ENCODE results near the gene FUT2. TPM values are rescaled to one million over a fixed set of nuclear protein-coding genes. Genes with fewer than 3 reads are reported as not detected.
A peak's percentile ranks its signal among the peaks of the same experiment; 100 is the strongest.

Gene FUT2
- total and polyA plus RNA-seq, 2 of the 13 experiments (the other 11 are each of a cell fraction or from before 2014, with no cell fraction given), result 0.07 TPM; not detected in 1

DNA sequence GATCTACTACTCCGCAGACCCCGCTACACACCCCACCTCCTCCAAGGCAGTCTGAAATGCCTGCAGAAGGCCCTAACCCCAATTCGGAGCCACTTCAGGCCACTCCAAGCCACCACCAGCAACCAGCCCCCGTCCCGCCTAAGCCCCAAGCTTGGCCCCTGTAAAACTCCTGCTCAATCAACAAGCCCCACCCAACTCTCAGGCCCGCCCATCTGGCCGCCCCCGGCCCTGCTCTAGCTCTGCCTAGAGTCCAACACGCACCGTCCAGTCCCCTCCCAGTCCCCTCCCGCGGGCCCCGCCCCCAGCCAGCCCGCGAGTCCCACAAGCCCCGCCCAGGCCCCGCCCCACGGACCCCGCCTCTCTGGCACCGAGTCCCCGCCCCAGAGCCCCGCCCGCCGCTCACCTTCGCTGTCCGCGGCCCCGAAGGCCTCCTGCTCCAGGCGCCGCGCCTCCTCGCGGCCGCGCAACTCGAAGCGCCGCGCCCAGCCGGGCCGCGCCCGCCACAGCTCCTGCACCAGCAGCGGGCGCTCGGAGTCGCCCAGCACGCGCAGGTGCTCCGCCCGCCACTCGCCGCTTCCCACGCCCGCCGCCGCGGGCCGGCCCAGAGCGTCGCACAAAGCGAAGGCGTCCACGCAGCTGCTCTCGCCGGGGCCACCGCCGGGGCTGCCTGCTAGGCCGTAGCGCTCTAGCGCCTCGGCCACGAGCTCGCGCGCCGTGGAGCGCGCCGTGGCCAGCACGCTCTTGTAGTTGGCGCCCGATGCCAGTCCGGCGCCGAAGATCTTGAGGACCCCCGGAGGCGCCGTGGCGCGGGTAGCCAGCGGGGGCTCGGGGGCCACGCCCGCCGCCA is 43.0 kb downstream of the FUT2 start (continued):
- TF ChIP-seq, protein P1, sequence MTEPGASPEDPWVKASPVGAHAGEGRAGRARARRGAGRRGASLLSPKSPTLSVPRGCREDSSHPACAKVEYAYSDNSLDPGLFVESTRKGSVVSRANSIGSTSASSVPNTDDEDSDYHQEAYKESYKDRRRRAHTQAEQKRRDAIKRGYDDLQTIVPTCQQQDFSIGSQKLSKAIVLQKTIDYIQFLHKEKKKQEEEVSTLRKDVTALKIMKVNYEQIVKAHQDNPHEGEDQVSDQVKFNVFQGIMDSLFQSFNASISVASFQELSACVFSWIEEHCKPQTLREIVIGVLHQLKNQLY (CRISPR knock-in tag; IDR thresholded peaks at IDR 0.05), result no peak
- TF ChIP-seq, protein P2, sequence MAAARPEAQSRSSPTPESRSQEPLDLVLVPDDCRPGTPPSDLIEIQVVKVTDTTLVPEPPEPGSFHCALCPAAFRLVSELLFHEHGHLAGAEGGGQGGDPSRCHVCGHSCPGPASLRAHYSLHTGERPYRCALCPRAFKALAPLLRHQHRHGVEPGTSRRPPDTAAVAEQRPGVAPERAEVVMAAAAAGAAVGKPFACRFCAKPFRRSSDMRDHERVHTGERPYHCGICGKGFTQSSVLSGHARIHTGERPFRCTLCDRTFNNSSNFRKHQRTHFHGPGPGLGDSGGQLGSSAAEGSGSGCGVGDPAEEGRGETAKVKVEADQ (CRISPR knock-in tag; IDR thresholded peaks at IDR 0.05; ENCODE audit: borderline replicate concordance), result peak; percentile 63; the same call in 1 of the 2 replicates
- TF ChIP-seq PCBP1 (IDR thresholded peaks at IDR 0.05; ENCODE audit: borderline replicate concordance, low read depth, low read length) (no peak), MATR3 (CRISPR knock-in tag; IDR thresholded peaks at IDR 0.05) (no peak), MXI1 (IDR thresholded peaks at IDR 0.05; ENCODE audit: borderline replicate concordance, low read depth, low read length) (peak; percentile 41; the same call in 1 of the 3 replicates), ZNF562 (CRISPR knock-in tag; IDR thresholded peaks at IDR 0.05; ENCODE audit: borderline replicate concordance) (peak; percentile 95), PREB (CRISPR knock-in tag; IDR thresholded peaks at IDR 0.05) (no peak), HOXA9 (CRISPR knock-in tag; IDR thresholded peaks at IDR 0.05; ENCODE audit: borderline replicate concordance) (0 out of 2 replicates have a peak, but pooled peaks have one; percentile 22), ZNF776 (CRISPR knock-in tag; IDR thresholded peaks at IDR 0.05) (peak; percentile 93; the same call in 1 of the 2 replicates), HMGA1 (CRISPR knock-in tag; conservative IDR thresholded peaks at IDR 0.05) (no peak), NRL (CRISPR knock-in tag; IDR thresholded peaks at IDR 0.05; ENCODE audit: borderline replicate concordance) (no peak), ZNF230 (CRISPR knock-in tag; IDR thresholded peaks at IDR 0.05) (no peak), PHF8 (CRISPR knock-in tag; IDR thresholded peaks at IDR 0.05) (peak; percentile 67), KLF16 (CRISPR knock-in tag; IDR thresholded peaks at IDR 0.05) (no peak), ARNT2 (CRISPR knock-in tag; IDR thresholded peaks at IDR 0.05; ENCODE audit: low read depth) (peak; percentile 95)
- TF ChIP-seq, protein P3, sequence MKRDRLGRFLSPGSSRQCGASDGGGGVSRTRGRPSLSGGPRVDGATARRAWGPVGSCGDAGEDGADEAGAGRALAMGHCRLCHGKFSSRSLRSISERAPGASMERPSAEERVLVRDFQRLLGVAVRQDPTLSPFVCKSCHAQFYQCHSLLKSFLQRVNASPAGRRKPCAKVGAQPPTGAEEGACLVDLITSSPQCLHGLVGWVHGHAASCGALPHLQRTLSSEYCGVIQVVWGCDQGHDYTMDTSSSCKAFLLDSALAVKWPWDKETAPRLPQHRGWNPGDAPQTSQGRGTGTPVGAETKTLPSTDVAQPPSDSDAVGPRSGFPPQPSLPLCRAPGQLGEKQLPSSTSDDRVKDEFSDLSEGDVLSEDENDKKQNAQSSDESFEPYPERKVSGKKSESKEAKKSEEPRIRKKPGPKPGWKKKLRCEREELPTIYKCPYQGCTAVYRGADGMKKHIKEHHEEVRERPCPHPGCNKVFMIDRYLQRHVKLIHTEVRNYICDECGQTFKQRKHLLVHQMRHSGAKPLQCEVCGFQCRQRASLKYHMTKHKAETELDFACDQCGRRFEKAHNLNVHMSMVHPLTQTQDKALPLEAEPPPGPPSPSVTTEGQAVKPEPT (CRISPR knock-in tag; IDR thresholded peaks at IDR 0.05; ENCODE audit: low read depth), result peak; percentile 99
- TF ChIP-seq, protein P4, sequence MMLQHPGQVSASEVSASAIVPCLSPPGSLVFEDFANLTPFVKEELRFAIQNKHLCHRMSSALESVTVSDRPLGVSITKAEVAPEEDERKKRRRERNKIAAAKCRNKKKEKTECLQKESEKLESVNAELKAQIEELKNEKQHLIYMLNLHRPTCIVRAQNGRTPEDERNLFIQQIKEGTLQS (CRISPR knock-in tag; IDR thresholded peaks at IDR 0.05), result no peak
- TF ChIP-seq, protein P5, sequence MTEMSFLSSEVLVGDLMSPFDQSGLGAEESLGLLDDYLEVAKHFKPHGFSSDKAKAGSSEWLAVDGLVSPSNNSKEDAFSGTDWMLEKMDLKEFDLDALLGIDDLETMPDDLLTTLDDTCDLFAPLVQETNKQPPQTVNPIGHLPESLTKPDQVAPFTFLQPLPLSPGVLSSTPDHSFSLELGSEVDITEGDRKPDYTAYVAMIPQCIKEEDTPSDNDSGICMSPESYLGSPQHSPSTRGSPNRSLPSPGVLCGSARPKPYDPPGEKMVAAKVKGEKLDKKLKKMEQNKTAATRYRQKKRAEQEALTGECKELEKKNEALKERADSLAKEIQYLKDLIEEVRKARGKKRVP (CRISPR knock-in tag; IDR thresholded peaks at IDR 0.05), result 0 out of 4 replicates have a peak, but pooled peaks of 1 of the 2 experiments have one; percentile 38
- TF ChIP-seq, protein P6, sequence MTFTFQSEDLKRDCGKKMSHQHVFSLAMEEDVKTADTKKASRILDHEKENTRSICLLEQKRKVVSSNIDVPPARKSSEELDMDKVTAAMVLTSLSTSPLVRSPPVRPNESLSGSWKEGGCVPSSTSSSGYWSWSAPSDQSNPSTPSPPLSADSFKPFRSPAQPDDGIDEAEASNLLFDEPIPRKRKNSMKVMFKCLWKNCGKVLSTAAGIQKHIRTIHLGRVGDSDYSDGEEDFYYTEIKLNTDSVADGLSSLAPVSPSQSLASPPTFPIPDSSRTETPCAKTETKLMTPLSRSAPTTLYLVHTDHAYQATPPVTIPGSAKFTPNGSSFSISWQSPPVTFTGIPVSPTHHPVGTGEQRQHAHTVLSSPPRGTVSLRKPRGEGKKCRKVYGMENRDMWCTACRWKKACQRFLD (CRISPR knock-in tag; IDR thresholded peaks at IDR 0.05; ENCODE audit: borderline replicate concordance), result peak; percentile 75; the same call in 1 of the 2 replicates
